ENCODE measurements around the gene C13orf42. TPM values are rescaled to one million over a fixed set of nuclear protein-coding genes. Genes with fewer than 3 reads are reported as not detected.

The C13orf42 gene
- total RNA-seq, 1 donor from 2014 or later: not detected

DNA sequence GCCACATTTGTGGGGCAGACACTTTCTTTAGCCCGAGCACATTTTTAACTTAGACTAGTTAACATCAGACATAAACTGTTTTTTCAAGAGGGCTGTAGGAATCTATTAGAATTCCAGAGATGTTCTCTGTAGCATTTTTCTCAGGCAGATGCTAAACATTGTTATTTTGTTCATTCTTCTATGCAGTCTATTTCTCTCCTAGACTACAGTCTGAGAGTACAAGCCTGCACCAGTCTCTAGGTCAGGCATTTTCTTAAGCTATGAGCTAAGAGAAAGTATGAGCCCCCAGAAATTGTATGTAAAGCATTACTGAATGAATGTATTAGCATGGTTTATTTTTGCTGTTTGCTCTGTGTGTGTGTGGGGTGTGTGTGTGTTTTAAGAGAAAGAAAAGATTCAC is 923 bp upstream of the C13orf42 start:
- Histone ChIP-seq H3K27me3 (no peaks in the 10 kb centered on the region), H3K36me3 (no peaks in the 10 kb centered on the region), H3K9me3 (no peaks in the 10 kb centered on the region), H3K4me3 (no peak overlapping the region), H3K4me1 (no peaks in the 10 kb centered on the region), H3K27ac (no peak overlapping the region)
- TF ChIP-seq, protein P1, sequence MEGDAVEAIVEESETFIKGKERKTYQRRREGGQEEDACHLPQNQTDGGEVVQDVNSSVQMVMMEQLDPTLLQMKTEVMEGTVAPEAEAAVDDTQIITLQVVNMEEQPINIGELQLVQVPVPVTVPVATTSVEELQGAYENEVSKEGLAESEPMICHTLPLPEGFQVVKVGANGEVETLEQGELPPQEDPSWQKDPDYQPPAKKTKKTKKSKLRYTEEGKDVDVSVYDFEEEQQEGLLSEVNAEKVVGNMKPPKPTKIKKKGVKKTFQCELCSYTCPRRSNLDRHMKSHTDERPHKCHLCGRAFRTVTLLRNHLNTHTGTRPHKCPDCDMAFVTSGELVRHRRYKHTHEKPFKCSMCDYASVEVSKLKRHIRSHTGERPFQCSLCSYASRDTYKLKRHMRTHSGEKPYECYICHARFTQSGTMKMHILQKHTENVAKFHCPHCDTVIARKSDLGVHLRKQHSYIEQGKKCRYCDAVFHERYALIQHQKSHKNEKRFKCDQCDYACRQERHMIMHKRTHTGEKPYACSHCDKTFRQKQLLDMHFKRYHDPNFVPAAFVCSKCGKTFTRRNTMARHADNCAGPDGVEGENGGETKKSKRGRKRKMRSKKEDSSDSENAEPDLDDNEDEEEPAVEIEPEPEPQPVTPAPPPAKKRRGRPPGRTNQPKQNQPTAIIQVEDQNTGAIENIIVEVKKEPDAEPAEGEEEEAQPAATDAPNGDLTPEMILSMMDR (IDR thresholded peaks at IDR 0.05): no peak
- DNase-seq (ENCODE audit: low spot score in 2 of 2): no peak
- intact Hi-C loops (cut with DNase I): no loop called here

DNA sequence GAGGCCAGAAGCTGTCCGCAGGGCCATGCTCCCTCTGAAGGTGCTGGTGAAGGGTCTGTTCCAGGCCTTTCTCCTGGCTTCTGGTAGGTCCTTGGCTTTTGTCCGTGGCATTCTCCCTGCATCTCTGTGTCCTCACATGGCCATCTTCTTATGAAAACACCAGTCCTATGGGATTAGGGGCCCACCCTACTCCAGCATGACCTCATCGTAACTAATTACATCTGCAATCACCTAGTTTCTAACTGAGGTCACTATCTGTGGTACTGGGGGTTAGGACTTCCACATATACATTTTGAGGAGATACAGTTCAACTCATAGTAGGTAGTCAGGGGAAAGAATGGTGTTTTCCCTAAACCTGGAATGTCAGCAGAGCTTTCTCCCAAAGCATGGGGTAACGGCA is 3.1 kb downstream of the C13orf42 start:
- no peak overlapping the region for H3K27ac ChIP-seq
- no peaks in the 10 kb centered on the region for H3K27me3 ChIP-seq
- TF ChIP-seq, protein P1 (IDR thresholded peaks at IDR 0.05): no peak
- H3K4me3 ChIP-seq: no peak overlapping the region
- DNase-seq (ENCODE audit: low spot score in 2 of 2): no peak
- intact Hi-C loops (cut with DNase I): no loop called here
- no peaks in the 10 kb centered on the region for H3K4me1 ChIP-seq
- no peaks in the 10 kb centered on the region for H3K36me3 ChIP-seq
- H3K9me3 ChIP-seq: no peaks in the 10 kb centered on the region

DNA sequence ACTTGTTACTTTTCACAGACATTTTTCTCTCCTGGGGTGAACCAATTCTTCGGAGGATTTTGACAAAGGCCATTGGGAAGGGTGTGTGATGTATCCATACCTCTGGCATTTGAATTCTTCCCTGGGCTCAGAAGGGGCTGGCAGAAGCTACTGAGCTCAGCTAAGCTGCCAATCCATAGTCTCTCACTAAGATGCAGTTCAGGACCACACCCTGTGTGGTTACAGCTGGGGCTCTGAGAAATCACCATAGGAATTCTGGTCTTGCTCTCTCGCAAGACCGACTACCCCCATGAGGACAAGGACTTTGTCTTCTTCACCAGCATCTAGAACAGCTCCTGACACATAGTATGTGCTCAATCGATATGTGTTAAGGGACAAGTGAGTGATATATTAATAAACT is 6.0 kb downstream of the C13orf42 start:
- DNase-seq (ENCODE audit: low spot score in 2 of 2): no peak
- TF ChIP-seq, protein P1 (IDR thresholded peaks at IDR 0.05): no peak
- intact Hi-C loops (cut with DNase I): no loop called here

DNA sequence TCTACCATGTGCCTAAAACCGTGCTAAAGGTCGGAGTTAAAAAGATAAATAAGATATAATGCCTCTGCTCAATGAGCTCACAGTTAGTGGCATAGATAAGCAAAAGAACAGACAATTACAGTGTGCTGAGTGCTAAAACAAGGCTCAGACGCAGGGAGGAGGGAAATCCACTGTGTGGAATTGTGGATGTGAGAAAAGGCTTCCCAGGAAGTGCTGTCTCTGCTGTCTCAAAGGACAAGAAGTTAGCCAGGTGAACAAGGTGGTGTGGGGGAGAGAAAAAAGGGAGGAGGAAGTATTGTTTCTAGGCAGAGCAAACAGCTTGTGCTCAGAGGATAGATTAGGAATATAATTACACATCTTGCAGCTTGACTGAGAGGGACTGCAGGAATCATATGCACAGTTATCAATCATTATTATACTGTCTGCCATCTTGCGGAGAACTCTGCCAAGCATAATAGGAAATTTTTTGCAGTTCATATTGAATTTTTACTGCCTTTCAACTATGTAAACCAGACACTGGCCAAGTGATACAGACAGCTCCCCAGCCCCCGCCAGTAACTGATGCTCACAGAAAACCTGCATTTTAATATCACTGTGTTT is 9.3 kb downstream of the C13orf42 start:
- DNase-seq (ENCODE audit: low spot score in 2 of 2): no peak
- Histone ChIP-seq H3K27ac (no peak overlapping the region), H3K36me3 (no peaks in the 10 kb centered on the region), H3K9me3 (no peaks in the 10 kb centered on the region), H3K4me3 (no peak overlapping the region), H3K27me3 (no peaks in the 10 kb centered on the region), H3K4me1 (no peaks in the 10 kb centered on the region)
- TF ChIP-seq, protein P1 (IDR thresholded peaks at IDR 0.05): no peak
- intact Hi-C loops (cut with DNase I): no loop called here

More for the DNA sequence above, 6.0 kb downstream of the C13orf42 start:
- Histone ChIP-seq H3K36me3 (no peaks in the 10 kb centered on the region), H3K4me1 (no peaks in the 10 kb centered on the region), H3K27ac (no peak overlapping the region), H3K9me3 (no peaks in the 10 kb centered on the region), H3K4me3 (no peak overlapping the region), H3K27me3 (no peaks in the 10 kb centered on the region)

DNA sequence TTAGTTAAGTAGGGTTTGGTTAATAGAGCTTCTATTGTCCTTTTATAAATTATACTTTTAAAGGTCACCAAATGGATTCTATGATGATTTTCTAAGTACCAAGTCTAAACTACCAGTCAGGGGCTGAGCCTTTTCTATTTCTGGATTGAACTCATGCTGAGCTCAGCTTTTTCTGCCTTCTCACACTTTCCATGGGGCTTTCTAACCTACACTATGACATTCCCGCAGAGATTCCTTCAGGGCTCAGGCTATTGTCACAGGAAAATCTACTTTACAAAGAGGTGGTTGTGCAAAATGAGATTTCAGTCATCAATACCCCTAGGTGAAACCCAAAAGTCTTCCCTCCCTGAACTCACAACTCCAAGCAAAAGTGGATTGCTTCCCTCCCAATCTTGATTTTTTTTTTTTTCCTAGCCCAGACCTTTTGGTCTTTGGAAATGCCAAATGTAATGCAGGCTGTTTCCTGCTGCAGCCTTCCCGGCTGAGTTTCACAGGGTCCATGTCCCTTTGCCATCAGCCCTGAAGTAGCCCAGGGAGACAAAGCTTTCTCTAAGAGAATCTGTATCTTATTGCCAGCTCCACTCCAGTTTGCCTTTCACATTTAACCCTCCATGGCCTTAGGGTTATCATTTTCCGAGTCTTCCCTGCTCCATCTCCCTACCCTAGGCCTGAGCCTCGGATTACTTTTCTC is 13.6 kb downstream of the C13orf42 start:
- TF ChIP-seq, protein P1 (IDR thresholded peaks at IDR 0.05): no peak
- intact Hi-C loops (cut with DNase I): no loop called here
- H3K36me3 ChIP-seq: no peaks in the 10 kb centered on the region
- no peaks in the 10 kb centered on the region for H3K27me3 ChIP-seq
- no peak overlapping the region for H3K27ac ChIP-seq
- H3K9me3 ChIP-seq: no peaks in the 10 kb centered on the region
- no peaks in the 10 kb centered on the region for H3K4me1 ChIP-seq
- DNase-seq (ENCODE audit: low spot score in 2 of 2): no peak
- no peak overlapping the region for H3K4me3 ChIP-seq

Measured in ascending aorta (tissue), 2 donors.